HG02938 (cell line): ENCODE data around the gene SCD.
"Not testable (repeated sequence)": the region's sequence is repeated elsewhere in the genome, so short reads cannot be mapped to it uniquely, and the experiment has no call there.

Experiments
- ATAC-seq: cut with Tn5 transposase; IDR thresholded peaks from one replicate; pipeline ENCODE4 v1.9.1; 2021; ENCODE audit warnings: mild to moderate bottlenecking, moderate library complexity; ENCODE audit not compliant: unreplicated experiment

SCD gene

DNA sequence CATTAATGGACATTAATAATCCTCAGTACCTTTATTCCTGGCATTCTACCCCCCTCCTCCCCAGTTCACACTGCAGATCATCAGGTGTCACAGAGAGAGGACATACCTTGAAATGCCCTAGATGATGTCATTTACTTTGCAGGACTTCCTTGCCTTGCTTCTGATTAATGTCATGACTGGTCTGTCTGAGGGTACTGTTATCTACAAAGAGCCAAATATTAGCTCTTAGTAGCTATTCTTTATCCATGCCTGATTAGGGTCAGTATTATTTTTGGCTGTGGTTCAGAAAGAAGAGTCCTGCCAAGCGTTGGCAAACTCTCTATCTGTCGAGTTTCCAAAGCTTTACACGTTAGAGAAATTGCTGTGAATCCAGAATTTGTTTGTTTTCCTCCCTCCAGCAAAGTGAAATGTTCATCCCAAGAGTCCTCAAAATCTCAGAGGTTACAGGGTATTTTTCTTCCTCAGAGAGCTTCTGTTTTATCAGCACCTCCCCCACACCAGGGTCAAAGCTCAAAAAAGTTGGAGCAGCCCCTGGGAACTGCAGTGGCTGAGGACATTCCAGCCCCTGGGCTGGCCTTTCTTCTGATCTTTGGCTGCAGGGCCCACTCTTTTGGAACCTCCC is 12.6 kb downstream of the SCD start:
- no peak for ATAC-seq

GRCh38 chr10:100360234-100360633 is 13.2 kb downstream of the SCD start:
- ATAC-seq: no peak

GRCh38 chr10:100362570-100363496 is 15.8 kb downstream of the SCD start:
- ATAC-seq: no peak

DNA sequence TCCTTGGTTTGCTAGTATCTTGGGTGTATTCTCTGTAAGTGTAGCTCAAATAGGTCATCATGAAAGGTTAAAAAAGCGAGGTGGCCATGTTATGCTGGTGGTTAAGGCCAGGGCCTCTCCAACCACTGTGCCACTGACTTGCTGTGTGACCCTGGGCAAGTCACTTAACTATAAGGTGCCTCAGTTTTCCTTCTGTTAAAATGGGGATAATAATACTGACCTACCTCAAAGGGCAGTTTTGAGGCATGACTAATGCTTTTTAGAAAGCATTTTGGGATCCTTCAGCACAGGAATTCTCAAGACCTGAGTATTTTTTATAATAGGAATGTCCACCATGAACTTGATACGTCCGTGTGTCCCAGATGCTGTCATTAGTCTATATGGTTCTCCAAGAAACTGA is 17.1 kb downstream of the SCD start:
- no peak for ATAC-seq

GRCh38 chr10:100364735-100365391 is 17.8 kb downstream of the SCD start:
- ATAC-seq: no peak

GRCh38 chr10:100368721-100369120 is 21.7 kb downstream of the SCD start:
- no peak for ATAC-seq

- no peak for ATAC-seq
These were observed 23.9 kb downstream of the SCD start for GRCh38 chr10:100370714-100371481.

DNA sequence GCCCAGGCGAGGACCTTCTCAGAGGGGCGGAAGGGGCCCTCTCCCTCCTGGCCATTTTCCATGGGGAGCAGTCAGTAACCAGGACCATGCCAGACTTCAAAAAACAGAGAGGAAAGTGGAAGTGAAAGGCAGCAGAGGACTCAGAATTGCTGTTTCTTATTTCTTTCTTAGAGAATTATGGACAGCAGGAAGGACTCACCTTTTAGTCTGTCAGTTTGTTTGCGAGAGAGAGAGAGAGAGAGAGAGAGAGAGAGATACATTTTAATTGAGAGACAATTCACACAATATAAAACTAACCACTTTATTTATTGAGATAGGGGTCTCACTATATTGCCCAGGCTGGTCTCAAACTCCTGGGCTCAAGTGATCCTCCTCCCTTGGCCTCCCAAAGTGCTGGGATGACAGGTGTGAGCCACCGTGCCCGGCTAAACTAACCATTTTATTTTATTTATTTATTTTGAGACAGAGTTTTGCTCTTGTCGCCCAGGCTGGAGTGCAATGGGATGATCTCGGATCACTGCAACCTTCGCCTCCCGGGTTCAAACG is 24.5 kb downstream of the SCD start:
- ATAC-seq: no peak

DNA sequence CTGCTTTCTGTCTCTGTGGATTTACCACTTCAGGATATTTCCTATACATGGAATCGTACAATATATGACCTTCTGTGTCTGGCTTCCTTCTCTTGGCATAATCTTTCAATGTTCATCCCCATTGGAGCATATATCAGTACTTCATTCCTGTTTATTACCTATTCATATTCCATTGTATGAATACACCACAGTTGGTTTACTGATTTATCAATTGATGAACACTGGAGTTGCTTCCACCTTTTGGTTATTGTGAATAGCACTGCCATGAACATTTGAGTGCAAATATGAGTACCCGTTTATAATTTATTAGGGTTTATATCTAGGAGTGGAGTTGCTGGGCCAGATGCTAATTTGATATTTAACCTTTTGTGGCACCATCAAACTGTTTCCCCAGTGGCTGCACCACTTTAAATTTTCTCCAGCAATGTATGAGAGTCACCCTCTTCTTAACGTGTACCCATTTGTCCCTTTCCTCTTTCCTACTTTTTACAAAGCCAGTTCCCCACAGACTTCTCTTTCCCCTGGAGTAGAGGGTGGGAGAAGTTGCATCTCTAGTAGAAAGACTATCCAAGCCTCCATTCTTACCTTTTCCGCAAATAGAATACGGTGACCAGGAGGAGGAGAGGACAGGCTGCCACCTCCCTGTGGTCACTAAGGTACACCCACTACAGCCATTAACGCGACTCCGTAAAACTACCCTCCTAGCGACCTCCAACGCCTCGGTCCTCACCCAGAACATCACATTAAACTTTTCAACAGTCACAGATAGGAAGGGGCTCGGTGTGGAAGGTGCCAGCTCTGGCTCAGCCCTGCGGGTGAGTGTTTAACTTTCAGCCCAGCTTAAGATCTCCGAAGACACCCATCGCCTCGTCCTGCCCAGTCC is 25.6 kb downstream of the SCD start:
- ATAC-seq: no peak

DNA sequence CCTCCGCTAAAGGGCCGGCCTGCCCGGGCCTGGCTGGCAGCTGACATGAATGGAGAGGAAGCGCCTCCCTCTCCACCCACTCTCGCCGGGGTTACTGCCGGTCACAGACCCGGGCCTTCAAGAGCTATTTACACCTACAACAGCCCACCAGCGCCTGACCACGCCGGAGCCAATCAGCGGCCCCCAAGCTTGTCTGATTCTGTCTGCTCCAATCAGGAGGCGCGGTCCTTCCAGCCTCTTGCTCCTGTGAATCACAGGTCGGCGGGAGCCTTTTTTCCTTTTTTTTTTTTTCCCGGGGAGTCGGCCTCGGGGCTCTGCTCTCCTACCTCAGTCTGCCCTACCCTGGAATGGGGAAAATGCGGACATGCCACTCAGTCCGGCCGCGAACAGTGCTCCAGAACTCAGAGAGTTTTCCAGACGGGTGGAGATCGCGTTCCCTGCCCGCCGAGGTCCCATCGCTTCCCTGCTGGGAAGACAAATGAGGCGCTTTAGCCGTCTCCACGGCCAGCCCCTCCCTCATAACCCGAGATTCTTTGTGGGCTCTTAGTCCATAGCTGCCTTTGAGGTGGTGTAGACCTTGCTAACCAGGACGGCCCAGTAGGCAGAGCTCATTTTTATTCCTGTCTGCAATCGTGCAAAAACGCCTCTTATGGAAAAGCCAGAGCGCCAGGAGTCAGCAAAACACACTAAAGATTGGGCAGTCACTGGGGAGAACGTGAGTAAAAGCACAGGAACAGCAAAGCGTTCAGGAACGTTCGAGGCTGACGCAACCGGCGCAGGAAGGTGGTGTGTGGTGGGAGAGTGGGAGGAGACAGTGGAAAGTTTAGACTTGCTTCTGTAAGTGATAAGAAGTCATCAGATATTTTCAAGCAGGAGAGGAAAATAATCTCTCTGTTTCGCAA is 26.5 kb downstream of the SCD start:
- ATAC-seq: peak; percentile 96

DNA sequence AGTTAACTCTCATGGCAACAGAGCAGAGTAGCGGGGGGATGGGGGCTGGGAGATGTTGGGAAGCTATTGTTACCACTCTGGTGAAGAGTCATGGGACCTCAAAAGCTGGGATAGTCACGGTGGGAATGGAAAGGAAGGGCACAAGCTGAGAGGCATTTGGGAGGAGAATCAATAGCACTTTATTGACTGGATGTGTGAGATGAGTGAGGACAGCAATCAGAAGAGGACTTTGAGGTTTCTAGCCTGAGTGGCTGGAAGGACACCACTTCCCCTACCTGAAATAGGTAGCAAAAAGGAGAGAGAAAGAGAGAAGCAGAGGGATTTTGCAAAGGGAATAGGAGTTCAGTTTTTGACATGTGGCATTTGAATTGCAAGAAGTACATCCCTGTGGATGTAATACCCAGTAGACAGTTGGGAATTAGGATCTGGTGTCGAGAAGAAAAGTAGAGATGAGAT is 27.2 kb downstream of the SCD start:
- no peak for ATAC-seq

GRCh38 chr10:100374677-100375353 is 27.8 kb downstream of the SCD start:
- not testable (repeated sequence) for ATAC-seq

DNA sequence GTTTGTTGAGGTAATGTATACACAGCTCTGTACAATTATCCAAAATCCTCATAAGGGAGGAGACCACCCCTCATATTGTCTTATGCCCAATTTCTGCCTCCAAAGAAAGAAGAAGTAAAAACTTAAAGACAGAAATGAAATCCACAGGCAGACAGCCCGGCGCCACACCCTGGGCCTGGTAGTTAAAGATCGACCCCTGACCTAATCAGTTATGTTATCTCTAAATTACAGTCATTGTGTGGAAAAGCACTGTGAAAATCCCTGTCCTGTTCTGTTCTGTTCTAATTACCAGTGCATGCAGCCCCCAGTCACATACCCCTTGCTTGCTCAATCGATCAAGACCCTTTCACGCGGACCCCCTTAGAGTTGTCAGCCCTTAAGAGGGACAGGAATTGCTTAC is 29.6 kb downstream of the SCD start:
- not testable (repeated sequence) for ATAC-seq

GRCh38 chr10:100377830-100378229 is 30.8 kb downstream of the SCD start:
- ATAC-seq: no peak

- ATAC-seq: no peak
These were observed 33.4 kb downstream of the SCD start for GRCh38 chr10:100380400-100380799.

DNA sequence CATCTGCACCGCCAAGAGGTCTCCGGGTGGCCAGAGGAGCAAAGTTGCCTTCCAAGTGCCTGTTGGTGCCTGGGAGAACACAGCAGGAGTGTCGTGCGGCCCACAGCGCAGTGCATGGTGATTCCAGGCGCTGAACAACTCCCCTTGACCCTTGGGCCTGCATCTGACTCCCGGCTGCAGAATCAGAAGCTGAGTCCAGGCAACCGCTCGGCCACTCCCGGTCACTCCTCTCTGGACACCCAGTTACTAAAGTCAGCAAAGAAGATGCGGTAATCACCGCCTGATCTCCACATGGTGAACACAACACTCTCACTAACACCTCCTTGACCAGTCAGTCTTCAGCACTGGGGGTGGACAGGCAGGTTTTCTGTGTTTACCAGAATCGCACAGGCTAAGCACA is 35.5 kb downstream of the SCD start:
- no peak for ATAC-seq

GRCh38 chr10:100383251-100383650 is 36.2 kb downstream of the SCD start:
- no peak for ATAC-seq
